Mesodermal cell (in vitro differentiated cells): ENCODE measurements around the gene ADAMTS6.

ENCODE experiments used
- H3K27ac ChIP-seq: 2 replicates; pipeline ENCODE4 v1.7.0; 2013; ENCODE audit warnings: mild to moderate bottlenecking, low read depth, low read length, moderate library complexity; ENCODE audit not compliant: severe bottlenecking
- H3K36me3 ChIP-seq: 2 replicates; pipeline ENCODE4 v1.7.1; 2013; ENCODE audit warnings: mild to moderate bottlenecking, low read length, moderate library complexity; ENCODE audit not compliant: control insufficient read depth, insufficient read depth
- H3K4me1 ChIP-seq: one replicate; pipeline ENCODE4 v1.7.1; 2013; ENCODE audit warnings: mild to moderate bottlenecking, low read length; ENCODE audit not compliant: insufficient read depth, control insufficient read depth, poor library complexity, severe bottlenecking
- H3K4me3 ChIP-seq: 2 replicates; pipeline ENCODE4 v1.7.0; 2013; ENCODE audit warnings: low read length, control low read depth, mild to moderate bottlenecking; ENCODE audit not compliant: insufficient read depth, poor library complexity, severe bottlenecking; ENCODE audit errors: extremely low read depth
- H3K9me3 ChIP-seq: 2 replicates; pipeline ENCODE4 v1.7.1; 2013; ENCODE audit warnings: mild to moderate bottlenecking, low read length, moderate library complexity; ENCODE audit not compliant: control insufficient read depth
- WGBS, 2 experiments: methylation state at CpG; one replicate each; pipeline ENCODE4 v1.1.5; 2013; ENCODE audit warnings: missing lambda C conversion rate in 2 of 2; ENCODE audit not compliant: insufficient coverage in 2 of 2; 5-methylcytosine and 5-hydroxymethylcytosine counted together

Gene ADAMTS6

DNA sequence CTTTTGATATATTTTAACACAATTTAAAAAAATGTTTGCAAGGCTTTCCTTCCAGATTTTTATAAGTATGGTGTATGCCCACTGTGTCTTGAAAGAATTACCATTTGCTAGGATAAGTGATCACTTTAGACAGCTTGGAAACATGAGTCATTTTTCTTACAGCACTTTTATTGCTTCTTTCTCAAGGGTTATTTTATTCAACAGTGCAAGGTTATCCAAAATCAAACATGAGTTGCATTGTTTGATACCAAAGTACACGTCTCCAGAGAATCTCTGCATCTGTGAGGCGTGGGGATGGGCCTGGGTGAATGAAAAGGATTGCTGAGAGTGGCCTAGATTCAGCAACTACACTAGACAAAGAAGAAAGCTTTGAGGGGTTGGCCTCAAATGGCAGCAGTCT, 329.6 kb downstream of the ADAMTS6 start:
- no peak overlapping the region for H3K4me3 ChIP-seq

DNA sequence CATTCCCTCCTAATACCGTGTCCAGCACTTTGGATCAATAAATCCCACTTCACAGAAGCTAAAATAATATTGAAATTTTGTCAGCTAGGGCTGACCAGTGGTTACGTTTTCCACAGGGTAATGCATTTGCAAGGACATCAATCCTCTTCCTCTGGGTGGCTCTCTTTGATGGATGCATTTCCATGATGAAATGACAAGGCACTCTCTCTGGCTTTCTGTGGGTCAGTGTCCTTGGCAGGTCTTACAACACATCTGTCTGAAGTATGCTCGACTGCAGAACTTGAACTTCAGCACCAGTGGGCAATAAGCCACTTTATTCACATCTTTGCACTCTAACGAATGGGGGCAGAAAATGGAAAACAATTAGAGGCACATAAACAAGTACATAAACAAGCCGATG, 330.1 kb downstream of the ADAMTS6 start:
- Histone ChIP-seq H3K36me3 (peaks cover 13% of the 10 kb centered on the region), H3K4me1 (no peaks in the 10 kb centered on the region), H3K27ac (no peak overlapping the region), H3K9me3 (peaks cover 3% of the 10 kb centered on the region), H3K4me3 (no peak overlapping the region)
- WGBS, 2 experiments = 86 to 96% methylated on average over 3 of the region's 5 CpGs

More for the DNA sequence above, 329.6 kb downstream of the ADAMTS6 start:
- WGBS, 2 experiments = 100% methylated on average over 1 of the region's 2 CpGs; no CpG with 5 or more reads in 1 of the 2 experiments
- H3K9me3 ChIP-seq = peaks cover under 1% of the 10 kb centered on the region
- peaks cover 9% of the 10 kb centered on the region for H3K36me3 ChIP-seq
- no peaks in the 10 kb centered on the region for H3K4me1 ChIP-seq
- H3K27ac ChIP-seq = no peak overlapping the region

DNA sequence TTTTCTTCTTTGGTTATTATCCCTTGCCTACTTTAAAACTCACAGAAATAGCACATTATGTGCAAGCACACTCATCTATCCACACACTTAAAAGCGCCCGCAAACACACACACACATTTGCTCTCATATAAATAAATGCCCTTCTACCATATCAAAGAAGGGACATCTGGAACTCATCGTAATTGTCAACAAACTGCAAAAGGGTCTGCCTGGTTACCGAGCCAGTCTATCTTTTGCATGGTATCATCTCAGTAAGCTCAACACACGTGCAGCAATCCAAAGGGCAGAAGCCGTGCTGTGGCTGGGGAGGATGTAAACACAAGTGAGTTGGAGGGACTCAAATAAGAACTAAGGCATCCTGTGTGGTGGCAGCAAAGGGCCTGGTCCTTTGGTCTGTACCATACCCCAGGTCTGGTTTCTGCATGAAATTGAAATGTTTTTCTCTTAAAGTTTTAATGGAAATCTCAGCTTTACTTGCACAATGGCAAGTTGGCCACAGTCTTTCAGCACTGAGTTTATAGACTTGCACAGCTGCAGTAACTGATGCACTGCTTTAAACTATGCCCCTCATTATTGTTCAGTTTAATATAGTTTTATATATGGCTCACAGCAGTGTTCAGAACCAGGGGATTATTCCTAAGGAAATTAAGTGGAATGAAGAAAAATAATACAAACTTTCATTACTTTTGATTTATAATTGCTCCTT, 331.0 kb downstream of the ADAMTS6 start:
- H3K36me3 ChIP-seq = peaks cover 13% of the 10 kb centered on the region
- H3K9me3 ChIP-seq = peaks cover 3% of the 10 kb centered on the region
- 94 to 96% methylated on average over 6 of the region's 6 CpGs for WGBS, 2 experiments
- no peak overlapping the region for H3K27ac ChIP-seq
- no peak overlapping the region for H3K4me3 ChIP-seq
- no peaks in the 10 kb centered on the region for H3K4me1 ChIP-seq

DNA sequence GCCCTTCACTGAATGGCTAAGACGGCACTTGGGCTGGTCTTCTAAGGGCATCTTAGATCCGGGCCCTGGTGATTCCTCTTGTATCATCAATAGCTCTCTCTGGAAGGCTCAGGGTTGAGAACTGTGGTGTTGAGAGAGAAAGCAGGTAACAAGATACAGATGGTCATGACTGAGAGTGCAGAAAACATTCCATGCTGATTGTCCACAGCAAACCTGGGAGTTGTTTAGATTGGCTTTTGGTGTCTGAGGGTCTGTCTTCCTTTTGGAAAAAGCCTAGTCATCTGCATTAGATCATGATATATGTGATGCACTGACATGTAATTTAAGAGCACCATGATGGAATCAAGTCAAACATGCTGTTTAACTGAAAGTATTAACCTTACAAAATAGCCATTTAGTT, 331.9 kb downstream of the ADAMTS6 start:
- no peak overlapping the region for H3K27ac ChIP-seq
- peaks cover 13% of the 10 kb centered on the region for H3K36me3 ChIP-seq
- no peak overlapping the region for H3K4me3 ChIP-seq
- WGBS, 2 experiments = 100% methylated on average over 2 of the region's 2 CpGs; no CpG with 5 or more reads in 1 of the 2 experiments
- peaks cover 3% of the 10 kb centered on the region for H3K4me1 ChIP-seq
- H3K9me3 ChIP-seq = peaks cover 3% of the 10 kb centered on the region

DNA sequence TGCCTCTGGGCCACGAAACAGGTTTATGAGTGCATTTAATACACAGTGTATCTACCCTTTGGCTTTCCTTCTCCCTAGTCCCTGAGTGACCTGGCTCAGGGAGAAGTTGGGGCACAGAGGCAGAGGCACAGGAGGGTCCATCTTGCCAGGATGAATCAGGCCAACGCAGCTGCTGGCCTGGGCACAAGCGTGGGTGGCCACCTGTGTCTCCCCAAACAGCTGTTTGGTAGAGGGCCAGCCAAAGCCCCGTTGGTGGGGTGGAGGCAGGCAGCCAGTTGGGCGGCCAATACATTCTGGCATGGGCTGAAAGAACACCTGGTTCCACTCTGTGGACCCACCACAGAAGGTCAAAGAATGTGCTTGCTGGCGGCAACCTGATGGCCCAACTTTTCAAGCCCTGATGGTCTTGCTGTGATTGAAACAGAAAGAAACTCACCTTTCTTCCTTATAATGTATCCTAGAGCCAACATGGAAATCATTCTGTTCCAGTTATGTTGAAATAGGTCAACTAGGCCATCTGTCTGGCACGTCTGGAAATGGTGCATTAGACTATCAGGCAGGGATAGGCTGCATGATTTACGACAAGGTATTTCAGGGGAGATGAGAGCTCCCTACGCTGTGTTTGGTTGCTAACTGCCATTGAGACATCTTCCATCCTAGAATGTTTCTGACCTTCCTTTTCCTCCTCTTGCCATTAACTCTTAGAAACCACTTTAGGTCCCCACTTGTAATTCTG, 337.4 kb downstream of the ADAMTS6 start:
- no peak overlapping the region for H3K27ac ChIP-seq
- peaks cover 36% of the 10 kb centered on the region for H3K4me1 ChIP-seq
- no peak overlapping the region for H3K4me3 ChIP-seq
- H3K9me3 ChIP-seq = peaks cover 3% of the 10 kb centered on the region
- WGBS, 2 experiments = 81 to 83% methylated on average over 7 of the region's 9 CpGs
- H3K36me3 ChIP-seq = peaks cover 8% of the 10 kb centered on the region

DNA sequence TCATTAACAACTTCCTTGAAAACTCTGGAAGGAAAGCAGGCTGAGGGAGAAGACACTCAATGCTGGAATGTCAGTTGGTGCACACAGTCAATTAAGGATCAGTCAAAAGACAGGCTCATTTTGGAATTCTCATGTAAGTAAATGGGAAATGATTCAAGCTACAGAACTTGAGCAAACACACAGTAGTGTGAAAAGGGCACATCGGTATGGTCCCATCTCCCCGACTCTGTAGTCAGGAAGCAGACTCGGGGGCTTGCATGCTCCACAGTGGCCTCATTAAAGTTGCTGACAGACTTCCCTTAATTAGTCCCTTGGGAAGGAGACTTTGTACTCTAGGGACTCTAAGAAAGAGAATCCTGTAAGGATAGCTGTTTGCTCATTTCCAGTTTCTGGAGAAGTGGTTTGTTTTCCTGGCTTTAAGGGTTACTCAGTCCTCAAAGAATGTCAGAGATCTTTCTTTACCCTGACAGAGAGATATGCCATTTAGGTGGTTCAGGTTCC, 339.2 kb downstream of the ADAMTS6 start:
- Histone ChIP-seq H3K4me1 (peaks cover 36% of the 10 kb centered on the region), H3K27ac (peak overlapping the region; percentile 96), H3K4me3 (no peak overlapping the region), H3K36me3 (peaks cover 4% of the 10 kb centered on the region), H3K9me3 (peaks cover 3% of the 10 kb centered on the region)
- 0% methylated on average over 3 of the region's 3 CpGs; no CpG with 5 or more reads in 1 of the 2 experiments for WGBS, 2 experiments

DNA sequence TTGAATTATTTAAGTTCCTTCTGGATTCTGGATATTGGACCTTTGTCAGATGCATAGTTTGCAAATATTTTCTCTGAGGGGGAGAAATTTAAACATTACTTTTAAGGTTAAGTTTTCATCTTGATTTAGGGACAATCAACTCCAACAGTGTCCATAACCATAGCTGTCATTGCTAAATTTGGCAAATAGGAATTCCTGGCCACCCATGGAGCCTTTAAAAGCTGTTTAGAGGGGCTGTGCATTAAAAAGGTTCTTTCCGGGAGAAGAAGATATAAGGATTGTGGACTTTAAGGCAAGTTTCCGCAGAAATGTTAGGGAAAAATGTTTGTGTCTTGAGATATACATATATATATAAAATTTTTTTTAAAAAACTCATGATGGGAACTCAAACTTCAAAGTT, 339.7 kb downstream of the ADAMTS6 start:
- Histone ChIP-seq H3K4me1 (peaks cover 36% of the 10 kb centered on the region), H3K27ac (peak overlapping the region; percentile 96), H3K9me3 (peaks cover 2% of the 10 kb centered on the region), H3K4me3 (no peak overlapping the region), H3K36me3 (peaks cover 4% of the 10 kb centered on the region)
- WGBS, 2 experiments = 0% methylated on average over 1 of the region's 2 CpGs; no CpG with 5 or more reads in 1 of the 2 experiments

DNA sequence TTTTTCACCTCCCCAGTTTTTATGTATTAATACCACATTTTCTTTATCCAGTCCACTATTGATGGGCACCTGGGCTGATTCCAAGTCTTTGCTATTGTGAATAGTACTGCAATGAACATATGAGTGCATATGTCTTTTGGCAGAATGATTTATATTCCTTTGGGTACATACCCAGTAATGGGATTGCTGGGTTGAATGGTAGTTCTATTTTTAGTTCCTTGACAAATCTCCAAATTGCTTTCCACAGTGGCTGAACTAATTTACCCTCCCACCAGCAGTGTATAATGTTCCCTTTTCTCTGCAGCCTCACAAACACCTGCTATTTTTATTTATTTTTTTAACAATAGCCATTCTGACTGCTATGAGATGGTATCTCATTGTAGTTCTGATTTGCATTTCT, 340.2 kb downstream of the ADAMTS6 start:
- no peaks in the 10 kb centered on the region for H3K36me3 ChIP-seq
- H3K27ac ChIP-seq = peak overlapping the region; percentile 96
- H3K4me3 ChIP-seq = no peak overlapping the region
- no peaks in the 10 kb centered on the region for H3K9me3 ChIP-seq
- peaks cover 36% of the 10 kb centered on the region for H3K4me1 ChIP-seq

DNA sequence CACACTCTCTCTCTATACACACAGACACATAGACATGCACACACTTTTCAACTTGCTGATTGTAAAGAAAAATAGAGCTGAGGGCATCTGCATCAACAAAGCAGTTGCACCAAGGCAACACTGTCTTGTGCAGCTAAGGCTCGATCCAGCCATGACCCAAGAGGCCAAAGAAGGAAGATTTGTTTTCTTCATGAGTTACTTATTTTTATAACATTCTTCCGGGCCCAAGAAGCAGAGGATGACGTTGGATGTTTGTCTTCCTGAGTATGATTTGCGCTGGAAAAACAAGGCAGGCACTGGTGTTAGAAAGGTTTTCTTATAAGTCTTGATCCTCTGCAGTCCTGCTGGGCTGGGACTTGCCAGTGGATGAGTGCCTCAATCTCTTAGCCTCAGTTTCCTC, 344.1 kb downstream of the ADAMTS6 start:
- Histone ChIP-seq H3K27ac (no peak overlapping the region), H3K4me3 (no peak overlapping the region), H3K9me3 (no peaks in the 10 kb centered on the region), H3K36me3 (no peaks in the 10 kb centered on the region), H3K4me1 (peaks cover 22% of the 10 kb centered on the region)
- 100% methylated on average over 4 of the region's 4 CpGs; no CpG with 5 or more reads in 1 of the 2 experiments for WGBS, 2 experiments

DNA sequence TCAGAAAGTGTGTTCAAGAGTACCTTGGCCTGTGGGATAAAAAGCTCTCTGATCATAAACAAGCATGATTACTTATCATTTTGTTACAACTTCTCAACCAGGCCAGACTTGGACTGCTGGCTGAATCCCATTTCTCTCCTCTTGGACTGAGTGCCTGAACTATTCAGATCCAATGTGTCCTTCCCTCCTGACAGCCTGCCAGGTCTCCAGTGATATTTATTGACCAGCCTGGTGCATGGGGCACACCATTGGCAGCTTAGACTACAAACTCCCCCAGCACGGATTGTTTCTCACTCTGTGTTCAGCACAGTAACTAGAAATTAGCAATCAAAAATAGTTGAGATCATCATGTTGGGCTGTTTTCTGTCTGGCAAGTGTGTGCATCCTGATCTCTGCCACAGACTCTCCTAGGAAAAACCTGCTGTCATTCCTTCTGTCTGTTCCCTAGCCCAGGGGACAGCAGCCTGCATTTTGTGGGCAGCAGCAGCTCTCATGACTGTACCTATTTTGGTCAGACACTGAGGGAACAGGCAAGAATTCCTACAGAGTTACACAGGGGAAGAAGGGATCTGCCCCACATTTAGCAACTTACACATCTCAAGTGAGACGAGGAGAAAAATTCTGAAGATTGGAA, 348.1 kb downstream of the ADAMTS6 start:
- Histone ChIP-seq H3K4me1 (peaks cover 5% of the 10 kb centered on the region), H3K9me3 (no peaks in the 10 kb centered on the region), H3K4me3 (no peak overlapping the region), H3K27ac (no peak overlapping the region), H3K36me3 (no peaks in the 10 kb centered on the region)
- no CpG with 5 or more reads among the region's 2 CpGs for WGBS, 2 experiments
